B cell (primary cell): ENCODE measurements around the gene CHADL.

ENCODE experiments used
- EZH2 ChIP-seq: IDR thresholded peaks from 2 replicates; pipeline ENCODE4 v1.6.1; 2012; ENCODE audit warnings: borderline replicate concordance, low read depth, mild to moderate bottlenecking, moderate library complexity, low read length; ENCODE audit not compliant: insufficient read depth, poor library complexity, severe bottlenecking
- TF ChIP-seq, protein P1 (sequence below): fragments of 200-600 bp; IDR thresholded peaks from one replicate; pipeline ENCODE4 v1.8.0; 2022; ENCODE audit warnings: antibody characterized with exemption, mild to moderate bottlenecking

DNA sequence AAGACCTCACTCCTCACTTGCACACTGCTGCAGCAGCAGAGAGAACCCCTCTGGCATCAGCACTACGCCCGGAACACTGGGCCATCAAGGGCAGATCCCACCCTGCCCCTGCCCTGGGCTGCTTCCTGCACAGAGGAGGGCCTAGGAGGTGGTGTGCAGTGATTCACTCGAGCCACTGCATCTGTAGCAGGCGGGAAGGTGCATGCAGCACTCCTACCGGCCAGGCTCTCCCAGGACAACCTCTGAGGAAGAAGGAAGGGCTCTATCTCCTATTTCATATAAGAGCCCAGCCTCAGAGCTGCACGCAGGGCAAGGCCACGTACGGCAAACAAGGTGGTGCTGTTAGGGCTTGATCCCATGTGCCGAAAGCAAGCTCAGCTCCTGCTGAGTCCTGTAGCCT, 31.1 kb upstream of the CHADL start:
- TF ChIP-seq, protein P1, sequence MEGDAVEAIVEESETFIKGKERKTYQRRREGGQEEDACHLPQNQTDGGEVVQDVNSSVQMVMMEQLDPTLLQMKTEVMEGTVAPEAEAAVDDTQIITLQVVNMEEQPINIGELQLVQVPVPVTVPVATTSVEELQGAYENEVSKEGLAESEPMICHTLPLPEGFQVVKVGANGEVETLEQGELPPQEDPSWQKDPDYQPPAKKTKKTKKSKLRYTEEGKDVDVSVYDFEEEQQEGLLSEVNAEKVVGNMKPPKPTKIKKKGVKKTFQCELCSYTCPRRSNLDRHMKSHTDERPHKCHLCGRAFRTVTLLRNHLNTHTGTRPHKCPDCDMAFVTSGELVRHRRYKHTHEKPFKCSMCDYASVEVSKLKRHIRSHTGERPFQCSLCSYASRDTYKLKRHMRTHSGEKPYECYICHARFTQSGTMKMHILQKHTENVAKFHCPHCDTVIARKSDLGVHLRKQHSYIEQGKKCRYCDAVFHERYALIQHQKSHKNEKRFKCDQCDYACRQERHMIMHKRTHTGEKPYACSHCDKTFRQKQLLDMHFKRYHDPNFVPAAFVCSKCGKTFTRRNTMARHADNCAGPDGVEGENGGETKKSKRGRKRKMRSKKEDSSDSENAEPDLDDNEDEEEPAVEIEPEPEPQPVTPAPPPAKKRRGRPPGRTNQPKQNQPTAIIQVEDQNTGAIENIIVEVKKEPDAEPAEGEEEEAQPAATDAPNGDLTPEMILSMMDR = no peak
- no peak for TF ChIP-seq EZH2
